Measurements from ENCODE around the gene CYP26B1.

CYP26B1 gene

DNA sequence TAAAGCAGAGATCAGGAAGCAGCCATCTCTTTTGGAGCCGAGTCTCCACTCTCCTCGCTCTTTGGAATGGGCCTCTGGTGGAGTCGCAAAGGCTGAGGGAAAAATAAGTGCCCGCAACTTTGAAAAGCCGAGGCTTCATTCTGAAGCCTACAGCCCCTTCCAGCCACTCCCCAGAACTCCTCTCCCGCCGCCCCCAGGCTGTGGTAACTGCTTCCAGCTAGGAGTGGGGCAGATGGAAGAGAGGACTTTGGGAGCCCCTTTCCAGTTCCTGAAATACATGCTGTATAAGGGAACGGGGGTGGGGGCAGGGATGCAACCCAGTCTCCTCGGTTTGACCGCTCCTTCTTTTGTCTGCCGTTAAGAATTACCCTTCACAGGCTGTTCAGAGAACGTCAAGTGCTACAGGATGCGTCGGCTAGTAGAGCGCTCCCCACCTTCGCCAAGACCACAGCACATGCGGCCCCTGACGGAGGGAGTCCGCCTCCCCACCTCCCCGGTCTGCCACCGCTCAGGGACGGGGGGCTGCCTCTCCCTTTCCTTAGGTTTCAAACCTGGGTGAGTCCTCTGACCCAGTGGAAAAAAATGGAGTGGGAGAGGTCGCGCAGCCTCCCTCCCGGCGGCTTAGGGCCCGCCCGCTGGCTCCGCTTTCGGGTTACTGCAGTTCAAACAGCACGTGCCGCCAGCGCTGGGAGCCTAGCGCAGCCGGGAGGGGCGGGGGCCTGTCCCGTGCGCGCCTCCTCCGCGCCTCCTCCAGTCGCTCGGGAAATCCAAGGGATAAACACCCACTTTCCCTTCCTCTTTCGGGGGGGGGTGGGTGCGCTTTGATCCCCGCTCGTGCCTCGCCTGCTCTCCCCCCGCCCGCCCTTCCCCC is 4.9 kb downstream of the CYP26B1 start:
- in situ Hi-C loops (cut with HindIII; ENCODE audit: low sequenced_read_pairs) = no loop called here

DNA sequence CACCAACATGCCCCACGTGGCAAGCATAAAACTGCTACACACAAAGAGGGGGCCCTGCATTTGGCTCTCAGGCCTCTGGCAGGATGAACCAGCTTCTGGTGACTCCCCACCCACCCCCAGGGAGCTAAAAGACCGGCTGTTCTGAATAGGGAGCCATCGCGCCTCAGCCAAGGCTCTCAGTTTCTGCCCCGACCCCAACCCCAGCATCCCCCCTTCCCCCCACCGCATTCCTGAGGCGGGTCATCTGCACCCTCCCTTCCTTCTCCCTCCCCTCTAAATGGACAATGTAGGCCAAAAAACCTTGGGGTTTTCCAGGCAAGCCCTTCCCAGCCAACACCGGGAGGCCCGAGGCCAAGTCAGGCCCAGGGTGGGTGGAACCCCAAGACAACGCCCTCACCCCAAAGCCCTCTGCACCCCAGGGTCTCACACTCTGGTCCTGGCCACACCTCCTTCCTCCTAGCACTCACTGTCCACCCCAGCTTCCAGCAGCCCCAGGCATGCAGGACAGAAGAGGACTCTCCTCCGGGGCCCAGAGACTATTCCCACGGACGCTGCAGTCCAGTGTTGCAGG is 5.7 kb downstream of the CYP26B1 start:
- in situ Hi-C loops (cut with HindIII; ENCODE audit: low sequenced_read_pairs) = no loop called here

GRCh38 chr2:72141032-72141645 is 6.5 kb downstream of the CYP26B1 start:
- in situ Hi-C loops (cut with HindIII; ENCODE audit: low sequenced_read_pairs) = no loop called here

- in situ Hi-C loops (cut with HindIII; ENCODE audit: low sequenced_read_pairs) = no loop called here
Observed at GRCh38 chr2:72140621-72140960, 7.1 kb downstream of the CYP26B1 start.

DNA sequence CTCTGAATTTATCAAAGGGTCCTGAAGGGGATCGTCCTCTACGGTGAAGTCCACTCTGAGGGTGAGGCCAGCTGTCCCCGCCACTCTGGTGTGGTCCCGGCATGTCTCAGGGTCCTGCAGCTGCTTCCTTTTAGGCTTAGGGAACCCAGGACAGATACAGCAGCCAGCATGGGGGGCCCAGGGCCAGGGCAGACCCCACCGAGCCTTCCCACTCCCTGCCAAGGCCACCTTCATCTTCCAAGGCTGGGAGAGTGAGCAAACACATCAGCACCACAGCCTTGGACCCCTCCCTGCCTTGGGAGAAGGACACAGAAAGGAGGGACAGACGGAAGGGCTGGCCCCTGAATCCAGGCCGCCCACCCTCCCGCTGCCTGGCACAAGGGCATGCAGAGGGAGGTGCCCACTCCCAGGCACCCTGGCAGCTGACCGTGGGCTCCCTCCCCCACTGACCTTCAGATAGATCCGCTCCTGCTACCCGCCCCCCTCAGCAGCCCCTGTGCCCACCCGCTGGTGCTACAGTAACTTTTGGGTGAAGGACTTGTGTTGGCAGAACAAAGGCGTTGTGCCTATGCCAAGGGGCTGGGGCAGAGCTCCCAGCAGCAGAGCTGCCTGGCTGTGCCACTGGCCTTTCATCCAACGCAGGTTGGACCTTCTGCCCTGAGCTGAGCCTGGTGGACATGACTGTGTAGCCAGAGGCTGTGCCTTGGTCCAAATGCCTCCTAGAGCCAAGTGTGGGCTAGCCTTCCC is 7.6 kb downstream of the CYP26B1 start:
- in situ Hi-C loops (cut with HindIII; ENCODE audit: low sequenced_read_pairs) = no loop called here

DNA sequence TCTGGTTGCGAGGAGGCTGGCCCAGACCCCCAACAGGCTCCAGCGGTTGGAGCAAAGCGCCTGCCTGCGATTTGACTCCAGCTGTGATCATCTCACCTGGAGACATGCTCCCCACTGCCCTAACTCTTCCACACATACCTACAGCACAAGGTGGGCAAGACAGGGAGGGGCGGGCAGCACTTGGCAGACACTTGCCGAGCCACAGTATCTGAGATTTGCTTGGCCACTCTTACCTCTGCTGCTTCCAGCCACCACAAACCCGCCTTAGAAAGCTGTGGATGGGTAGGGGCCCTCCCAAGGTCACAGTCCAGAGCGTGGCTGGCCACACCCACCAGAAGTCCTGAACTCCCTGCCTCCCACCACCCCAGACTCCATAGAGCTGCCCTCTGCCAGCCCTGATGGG is 8.2 kb downstream of the CYP26B1 start:
- in situ Hi-C loops (cut with HindIII; ENCODE audit: low sequenced_read_pairs) = no loop called here

- in situ Hi-C loops (cut with HindIII; ENCODE audit: low sequenced_read_pairs) = no loop called here
Observed at GRCh38 chr2:72138921-72139381, 8.7 kb downstream of the CYP26B1 start.

- in situ Hi-C loops (cut with HindIII; ENCODE audit: low sequenced_read_pairs) = no loop called here
Observed at GRCh38 chr2:72138011-72138881, 9.4 kb downstream of the CYP26B1 start.

DNA sequence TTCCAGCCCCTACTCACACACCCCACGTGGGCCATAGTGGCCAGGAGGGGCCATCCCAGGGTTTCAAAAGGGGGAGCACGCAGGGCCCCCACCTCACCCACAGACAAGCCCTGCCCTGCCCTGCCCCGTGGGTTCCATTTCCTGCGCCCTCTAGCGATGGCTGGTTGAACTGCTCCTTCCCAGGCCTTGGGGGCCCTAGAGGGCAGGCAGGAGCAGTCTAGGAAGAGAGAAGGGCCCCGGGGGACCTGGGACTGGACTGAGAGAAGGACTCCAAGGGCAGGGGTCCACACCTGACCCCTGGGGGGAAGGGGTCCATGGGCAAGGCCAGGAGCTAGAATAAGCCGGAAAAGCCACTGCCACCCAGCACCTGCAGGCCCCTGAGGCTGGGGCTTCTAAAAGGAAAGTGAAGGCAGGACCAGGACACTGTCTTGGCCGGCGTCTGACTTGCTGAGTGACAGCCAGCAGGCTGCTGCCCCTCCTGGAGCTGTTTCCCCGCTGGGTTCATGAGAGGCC is 10.1 kb downstream of the CYP26B1 start:
- in situ Hi-C loops (cut with HindIII; ENCODE audit: low sequenced_read_pairs) = no loop called here

DNA sequence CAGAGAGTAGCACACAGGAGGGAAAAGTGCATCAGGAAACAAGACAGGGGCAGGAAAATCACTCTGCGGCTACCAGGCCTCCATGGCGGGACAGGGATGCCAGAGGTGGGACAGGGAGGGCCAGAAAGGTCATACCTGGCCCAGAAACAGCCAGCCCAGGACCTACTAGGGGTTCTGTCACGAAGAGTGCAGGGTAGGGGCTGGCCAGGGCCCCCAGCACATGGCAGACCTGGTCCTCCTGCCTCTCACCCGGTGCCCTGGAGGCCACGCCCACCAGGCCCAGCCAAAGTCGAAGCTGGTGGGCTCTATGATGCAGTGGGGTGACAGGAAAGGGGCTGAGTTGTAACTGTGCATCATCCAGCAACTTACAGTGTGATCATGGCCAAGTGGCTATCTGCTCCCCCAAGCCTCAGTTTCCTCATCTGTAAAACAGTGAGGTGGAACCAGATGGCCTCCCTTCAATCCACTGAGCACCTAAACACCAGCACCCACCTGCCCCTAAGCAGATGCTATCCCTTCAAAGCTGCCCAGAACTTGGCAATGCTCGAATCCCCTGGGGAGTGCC is 10.6 kb downstream of the CYP26B1 start:
- in situ Hi-C loops (cut with HindIII; ENCODE audit: low sequenced_read_pairs) = no loop called here

GRCh38 chr2:72136331-72136730 is 11.3 kb downstream of the CYP26B1 start:
- in situ Hi-C loops (cut with HindIII; ENCODE audit: low sequenced_read_pairs) = no loop called here

DNA sequence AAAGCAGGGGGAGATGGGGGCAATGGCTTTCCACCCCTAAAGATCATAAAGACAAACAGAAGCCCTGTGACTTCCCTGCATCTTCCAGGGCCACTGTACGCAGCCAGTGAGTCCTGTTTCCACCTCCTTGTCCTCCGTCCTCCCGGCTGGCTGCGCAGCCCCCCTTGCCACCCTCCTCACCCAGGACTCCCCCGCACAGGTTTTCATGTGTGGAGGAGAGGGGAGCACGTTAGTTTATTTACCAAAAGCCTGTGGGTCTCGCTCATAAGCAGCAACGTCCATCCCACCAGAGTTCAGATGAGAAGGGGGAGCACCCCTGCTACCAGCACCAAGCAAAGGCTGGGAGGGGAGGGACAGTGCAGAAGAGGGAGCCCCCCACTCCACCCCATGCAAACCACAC is 11.7 kb downstream of the CYP26B1 start:
- in situ Hi-C loops (cut with HindIII; ENCODE audit: low sequenced_read_pairs) = no loop called here

DNA sequence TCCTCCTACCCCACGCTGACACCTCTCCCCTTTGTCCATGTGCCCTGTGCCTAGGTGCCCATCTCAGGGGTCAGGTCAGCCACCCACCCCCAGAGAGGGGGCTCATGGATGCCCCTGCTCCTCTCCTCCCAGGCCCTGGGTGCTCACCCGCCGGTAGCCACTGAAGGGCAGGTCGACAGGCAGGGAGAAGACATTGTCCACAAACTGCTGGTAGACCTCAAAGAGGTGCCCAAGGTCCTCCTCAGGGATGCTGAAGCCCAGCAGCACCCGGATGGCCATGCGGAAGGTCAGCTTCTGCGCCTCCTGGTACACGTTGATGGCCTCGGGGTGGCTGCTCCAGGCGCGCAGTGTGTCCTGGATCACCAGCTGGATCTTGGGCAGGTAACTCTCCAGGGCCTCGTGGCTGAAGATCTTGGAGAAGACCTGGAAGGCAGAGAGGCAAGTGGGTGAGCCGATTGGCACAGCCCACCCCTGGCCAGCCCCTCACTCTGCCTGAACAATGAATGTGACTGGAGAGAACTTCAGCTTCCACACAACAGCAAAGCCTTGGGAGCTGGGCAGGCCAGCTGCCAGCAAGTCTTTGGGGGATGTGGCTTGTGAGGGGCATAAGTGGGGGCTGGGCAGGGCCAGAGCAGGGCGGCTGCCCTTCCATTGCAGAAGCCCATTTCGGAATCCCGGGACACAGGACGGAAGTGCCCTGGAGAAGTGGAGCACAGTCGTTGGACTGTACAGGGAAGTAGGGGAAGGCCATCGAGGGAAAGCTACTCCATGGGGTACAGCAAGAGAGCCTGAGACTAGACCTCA is 12.5 kb downstream of the CYP26B1 start:
- in situ Hi-C loops (cut with HindIII; ENCODE audit: low sequenced_read_pairs) = no loop called here

GRCh38 chr2:72134408-72134996 is 13.2 kb downstream of the CYP26B1 start:
- in situ Hi-C loops (cut with HindIII; ENCODE audit: low sequenced_read_pairs) = no loop called here

DNA sequence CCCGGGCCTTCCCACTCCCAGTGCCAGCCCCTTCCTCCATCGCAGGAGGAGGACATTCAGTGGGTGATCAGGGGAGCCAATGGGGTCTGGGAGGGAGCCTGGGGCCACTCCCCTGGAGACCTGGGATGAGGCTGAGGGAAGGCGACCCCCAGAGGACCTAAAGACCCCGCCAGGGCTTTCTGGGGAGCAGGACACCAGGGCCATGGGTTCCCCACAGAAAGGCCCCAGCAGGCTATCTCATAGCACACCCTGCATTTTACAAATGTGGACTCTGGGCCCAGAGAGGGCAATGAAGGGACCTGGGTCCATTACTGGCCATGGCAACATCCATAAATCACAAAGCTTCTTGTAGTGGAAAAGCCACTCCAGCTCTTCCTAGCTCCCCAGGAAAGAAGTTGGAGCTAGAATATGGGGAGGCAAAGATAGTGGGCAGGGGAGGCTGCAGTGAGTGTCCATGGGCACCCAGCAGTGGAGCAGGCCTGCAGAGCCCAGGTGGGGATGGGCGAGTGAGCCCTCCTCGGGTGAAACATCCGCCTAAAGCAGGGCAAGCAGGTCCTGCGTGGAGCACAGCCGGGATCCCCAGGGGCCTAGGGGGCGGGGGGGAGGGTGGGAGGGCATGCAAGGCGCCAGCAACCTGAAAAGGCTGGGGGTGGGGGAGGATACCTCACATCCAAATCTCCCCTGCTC is 13.8 kb downstream of the CYP26B1 start:
- in situ Hi-C loops (cut with HindIII; ENCODE audit: low sequenced_read_pairs) = no loop called here

GRCh38 chr2:72132981-72133720 is 14.5 kb downstream of the CYP26B1 start:
- in situ Hi-C loops (cut with HindIII; ENCODE audit: low sequenced_read_pairs) = no loop called here

All from DLD1 (cell line).